Activated T-helper 1 cell treated with anti-CD3 and anti-CD28 coated beads, Interleukin-12 subunit alpha, Interleukin-12 subunit beta, Interleukin-2, Interleukin-4 antibody, amounts not matched to agents 30 ng/mL and 10 ng/mL and 1 ng/mL, durations not matched to agents 14 hours and 24 hours and 36 hours (primary cell): ENCODE data around the gene ANO2. TPM values are rescaled to one million over a fixed set of nuclear protein-coding genes. Genes with fewer than 3 reads are reported as not detected.

Source experiments
- DNase-seq: peaks from one replicate; pipeline ENCODE4 v3.0.0; 2021; ENCODE audit warnings: low spot score
- H3K27ac Mint-ChIP-seq: one replicate; pipeline ENCODE4 v1.8.0; 2021; ENCODE audit warnings: mild to moderate bottlenecking, mixed read lengths
- H3K27me3 Mint-ChIP-seq: one replicate; pipeline ENCODE4 v1.8.0; 2022; ENCODE audit warnings: mild to moderate bottlenecking, moderate library complexity, mixed read lengths; ENCODE audit not compliant: insufficient read depth
- H3K36me3 Mint-ChIP-seq: one replicate; pipeline ENCODE4 v1.8.0; 2021; ENCODE audit warnings: low read depth, mixed read lengths
- H3K4me1 Mint-ChIP-seq: one replicate; pipeline ENCODE4 v1.8.0; 2021; ENCODE audit warnings: low read depth, mixed read lengths
- H3K4me3 Mint-ChIP-seq: one replicate; pipeline ENCODE4 v1.8.0; 2021; ENCODE audit warnings: mild to moderate bottlenecking, moderate library complexity, mixed read lengths
- H3K9me3 Mint-ChIP-seq: one replicate; pipeline ENCODE4 v1.8.0; 2021; ENCODE audit warnings: mixed read lengths
- intact Hi-C: fragments of 100-400 bp; cut with micrococcal nuclease; formaldehyde crosslinking; loops from one replicate; pipeline ENCODE4 v1.15.1; 2024
- total RNA-seq: library from RNA; stranded (reverse); gene quantifications from 2 replicates; pipeline ENCODE4 v1.2.3, GENCODE V29; 2022

The ANO2 gene
- total RNA-seq, 1 donor from 2014 or later = not detected

DNA sequence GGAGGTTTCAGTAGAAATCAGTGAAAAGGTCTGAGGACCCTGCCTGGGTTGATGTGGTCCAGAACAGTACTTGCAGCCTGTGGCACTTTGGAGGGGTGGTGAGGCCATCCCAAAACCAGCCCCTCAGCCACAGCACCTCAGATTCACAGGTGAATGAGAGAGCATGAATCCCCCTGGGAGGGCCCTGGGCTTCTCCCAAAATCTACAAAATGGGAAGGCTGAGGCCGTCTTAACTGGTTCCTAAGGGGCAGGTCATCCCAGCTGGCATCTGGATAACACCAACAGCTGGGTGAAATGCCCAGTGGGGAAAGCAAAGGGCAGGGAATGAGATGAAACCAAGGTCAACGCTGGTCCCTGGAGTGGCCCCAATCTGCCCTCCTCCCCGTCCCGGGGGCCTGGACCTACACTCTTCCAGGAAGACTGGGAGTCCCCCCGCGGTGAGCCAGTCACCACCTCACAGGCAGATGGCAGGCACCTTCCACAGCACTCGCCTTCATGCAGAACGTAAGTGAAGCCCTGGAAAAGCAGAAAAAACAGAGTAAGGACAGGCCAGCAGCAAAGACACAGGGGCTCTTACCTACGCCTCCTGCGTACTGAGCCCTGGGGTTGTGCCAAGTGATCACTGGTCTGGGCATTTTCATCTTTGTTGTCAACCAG, 26.3 kb upstream of the ANO2 start:
- H3K4me3 Mint-ChIP-seq = no peak overlapping the region
- no peaks in the 10 kb centered on the region for H3K36me3 Mint-ChIP-seq
- H3K9me3 Mint-ChIP-seq = no peaks in the 10 kb centered on the region
- intact Hi-C loops = no loop called here
- no peak for DNase-seq
- no peaks in the 10 kb centered on the region for H3K4me1 Mint-ChIP-seq
- peaks cover 5% of the 10 kb centered on the region for H3K27me3 Mint-ChIP-seq
- H3K27ac Mint-ChIP-seq = no peak overlapping the region

DNA sequence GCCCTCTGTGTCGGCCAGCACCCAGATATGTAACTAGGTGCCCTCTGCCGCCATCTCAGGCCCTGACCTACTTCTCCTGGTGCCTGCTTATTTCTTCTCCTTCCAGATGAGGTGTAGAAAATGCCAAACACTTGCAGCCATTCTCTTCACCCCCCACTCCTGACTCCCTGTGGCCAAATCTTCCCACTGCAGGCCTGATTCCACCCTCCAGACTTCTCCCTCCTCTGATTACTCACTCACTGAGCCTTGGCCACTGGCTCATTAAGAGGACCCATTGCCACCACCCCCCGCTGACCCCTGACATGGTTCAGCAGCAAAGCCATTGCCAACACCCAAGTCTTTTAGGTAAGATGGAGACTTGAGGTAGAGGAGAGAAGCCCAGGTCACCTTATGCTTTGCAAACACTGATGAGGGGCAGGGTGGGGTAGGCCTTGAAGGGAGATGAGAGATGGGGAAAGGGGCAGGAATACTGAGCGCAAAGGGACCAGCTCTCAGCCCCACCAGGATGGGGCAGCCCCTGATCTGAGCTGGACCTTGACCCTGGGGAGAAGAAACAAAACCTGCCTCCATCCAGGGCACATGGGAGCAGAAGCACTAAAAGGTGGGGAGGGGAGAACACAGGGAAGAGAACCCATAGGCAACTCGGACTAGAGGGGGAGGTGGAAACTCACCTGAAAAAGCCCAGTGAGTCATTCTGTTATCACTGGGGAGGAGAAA, 25.1 kb upstream of the ANO2 start:
- H3K27me3 Mint-ChIP-seq = peaks cover 5% of the 10 kb centered on the region
- H3K4me1 Mint-ChIP-seq = no peaks in the 10 kb centered on the region
- H3K9me3 Mint-ChIP-seq = no peaks in the 10 kb centered on the region
- H3K36me3 Mint-ChIP-seq = no peaks in the 10 kb centered on the region
- H3K4me3 Mint-ChIP-seq = no peak overlapping the region
- H3K27ac Mint-ChIP-seq = no peak overlapping the region
- no peak for DNase-seq
- intact Hi-C loops = no loop called here

DNA sequence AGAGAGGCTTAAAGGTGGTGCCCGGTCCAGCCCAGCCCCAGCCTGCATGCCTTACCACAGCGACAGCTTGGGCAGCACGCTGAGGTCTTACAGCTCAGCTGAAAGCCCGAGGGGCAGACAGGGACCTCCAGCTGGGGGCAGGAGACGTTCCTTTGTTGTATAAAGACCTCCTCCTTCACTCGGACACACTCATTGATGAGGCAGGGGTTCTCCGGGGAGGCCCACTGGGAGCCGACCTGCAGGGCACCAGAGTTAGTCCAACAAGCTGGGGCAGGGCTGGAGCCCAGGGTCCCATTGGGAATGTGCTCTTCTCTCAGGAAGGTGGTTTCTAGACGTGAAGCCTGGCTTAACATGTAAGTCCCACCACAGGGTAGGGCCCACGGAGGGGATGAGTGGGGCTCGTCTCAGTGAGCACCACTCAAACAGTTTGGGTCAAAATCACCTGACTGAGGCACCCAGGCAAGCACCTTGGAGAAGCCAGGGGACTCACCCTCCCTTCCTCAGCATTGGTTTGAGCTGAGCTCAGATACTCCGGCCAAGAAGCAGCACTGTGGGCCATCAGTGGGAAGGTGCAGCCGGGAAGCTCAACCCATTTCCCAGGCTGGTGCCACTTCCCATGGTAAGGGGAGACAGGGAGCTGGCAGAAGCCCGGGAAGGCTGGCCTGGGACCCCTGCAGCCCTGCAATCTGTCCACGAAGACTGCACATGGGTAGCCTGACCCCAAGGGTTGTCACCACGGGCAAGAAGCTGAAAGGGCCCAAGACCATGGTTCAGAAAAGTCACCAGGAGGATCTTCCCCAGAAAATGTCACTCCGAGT, 24.3 kb upstream of the ANO2 start:
- intact Hi-C loops = no loop called here
- no peak overlapping the region for H3K27ac Mint-ChIP-seq
- no peaks in the 10 kb centered on the region for H3K9me3 Mint-ChIP-seq
- H3K4me3 Mint-ChIP-seq = no peak overlapping the region
- DNase-seq = no peak
- no peaks in the 10 kb centered on the region for H3K4me1 Mint-ChIP-seq
- no peaks in the 10 kb centered on the region for H3K36me3 Mint-ChIP-seq
- peaks cover 5% of the 10 kb centered on the region for H3K27me3 Mint-ChIP-seq

DNA sequence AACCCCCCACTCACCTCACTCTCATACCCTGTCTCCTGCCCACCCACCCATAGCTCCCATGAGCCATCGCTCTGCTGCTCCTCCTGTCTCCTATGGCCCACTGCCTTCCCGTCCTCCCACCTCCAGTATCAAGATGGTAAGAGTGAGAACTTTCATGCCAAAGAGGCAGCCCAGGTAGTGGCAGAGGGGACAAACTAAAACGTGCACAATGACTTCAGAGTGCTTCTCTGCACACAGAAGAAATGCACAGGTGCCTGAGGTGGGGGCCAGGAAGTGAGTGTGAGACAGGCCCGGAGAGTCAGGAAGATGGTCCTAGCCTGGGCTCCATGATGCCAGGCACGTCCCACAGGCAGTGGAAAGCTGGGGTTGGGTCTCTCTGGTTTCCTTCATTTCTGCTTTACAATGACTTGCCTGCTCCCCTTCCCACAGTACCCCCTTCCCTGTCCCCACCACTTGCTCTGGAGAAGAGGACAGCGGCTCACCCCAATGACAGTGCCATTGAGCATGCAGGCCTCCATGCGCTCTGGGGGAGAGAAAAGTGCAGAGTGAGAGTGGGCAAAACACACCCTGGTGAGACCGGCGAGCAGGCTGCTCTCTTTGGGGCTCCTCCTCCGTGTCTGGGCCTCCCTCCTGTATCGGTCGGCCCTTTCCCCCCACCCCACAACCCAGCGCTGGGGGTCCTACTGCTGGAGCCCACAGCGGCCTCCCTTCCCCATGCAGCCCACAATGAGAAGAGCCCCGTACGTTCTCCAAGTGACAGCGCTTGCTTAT, 22.8 kb upstream of the ANO2 start:
- intact Hi-C loops = no loop called here
- H3K4me1 Mint-ChIP-seq = no peaks in the 10 kb centered on the region
- peaks cover 5% of the 10 kb centered on the region for H3K27me3 Mint-ChIP-seq
- no peak overlapping the region for H3K27ac Mint-ChIP-seq
- DNase-seq = no peak
- H3K4me3 Mint-ChIP-seq = no peak overlapping the region
- H3K36me3 Mint-ChIP-seq = no peaks in the 10 kb centered on the region
- H3K9me3 Mint-ChIP-seq = no peaks in the 10 kb centered on the region

DNA sequence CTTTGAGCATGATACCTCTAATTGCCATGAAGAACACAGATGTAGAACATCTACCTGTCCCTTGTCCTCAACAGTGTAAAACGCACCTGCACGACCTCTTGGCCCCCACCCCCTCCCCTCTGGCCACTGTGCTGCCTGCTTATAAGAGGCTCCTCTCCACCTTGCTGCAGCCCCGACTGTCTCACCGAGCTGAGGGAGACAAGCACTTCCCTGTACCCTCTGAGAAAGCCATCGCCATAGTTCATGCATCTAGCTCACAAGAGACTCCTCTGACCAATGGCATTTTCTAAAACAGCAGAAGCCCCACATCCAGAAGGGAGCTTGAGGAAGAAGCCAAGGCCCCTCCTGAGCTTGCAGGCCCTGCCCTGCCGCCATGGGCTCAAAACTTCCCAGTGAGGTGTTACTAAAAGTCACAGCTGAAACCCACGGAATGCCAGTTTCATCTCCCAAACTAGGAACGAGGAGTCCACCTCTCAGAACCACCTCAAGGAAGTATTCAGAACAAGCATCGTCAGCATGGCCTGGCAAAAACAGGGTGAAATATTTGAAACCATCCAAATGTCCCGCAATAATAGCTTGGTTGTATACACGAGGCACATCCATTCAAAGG, 21.5 kb upstream of the ANO2 start:
- no peak for DNase-seq
- Mint-ChIP-seq H3K27me3 (peaks cover 1% of the 10 kb centered on the region), H3K9me3 (no peaks in the 10 kb centered on the region), H3K4me1 (no peaks in the 10 kb centered on the region), H3K4me3 (no peak overlapping the region), H3K36me3 (no peaks in the 10 kb centered on the region), H3K27ac (no peak overlapping the region)
- intact Hi-C loops = loop anchor here (1.0 kb wide), 2 partner anchors 74 to 319 kb away; no protein-coding TSS in a partner anchor

DNA sequence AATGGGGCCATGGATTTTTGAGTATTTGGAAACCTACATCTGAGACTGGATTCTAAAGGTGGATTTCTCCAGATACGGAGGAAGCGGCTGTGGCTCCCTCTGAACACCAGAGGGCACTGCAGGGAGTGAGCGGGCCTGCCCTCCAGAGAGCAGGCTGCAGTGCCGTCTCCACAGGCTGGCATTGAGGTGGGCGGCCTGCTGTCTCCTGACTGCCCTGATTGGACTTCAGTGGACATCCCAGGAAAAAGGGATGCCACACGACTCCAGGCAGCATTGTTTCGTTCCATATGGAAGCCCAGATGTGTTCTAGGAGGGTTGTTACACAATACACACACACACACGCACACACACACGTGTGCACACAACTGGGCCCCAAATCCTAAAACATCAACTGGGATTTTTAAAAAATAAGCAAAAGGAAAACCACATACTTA, 20.9 kb upstream of the ANO2 start:
- no peaks in the 10 kb centered on the region for H3K27me3 Mint-ChIP-seq
- H3K27ac Mint-ChIP-seq = no peak overlapping the region
- no peak overlapping the region for H3K4me3 Mint-ChIP-seq
- intact Hi-C loops = loop anchor here (1.0 kb wide), 2 partner anchors 74 to 319 kb away; no protein-coding TSS in a partner anchor
- H3K4me1 Mint-ChIP-seq = no peaks in the 10 kb centered on the region
- DNase-seq = peak; percentile 11
- no peaks in the 10 kb centered on the region for H3K36me3 Mint-ChIP-seq
- H3K9me3 Mint-ChIP-seq = no peaks in the 10 kb centered on the region

DNA sequence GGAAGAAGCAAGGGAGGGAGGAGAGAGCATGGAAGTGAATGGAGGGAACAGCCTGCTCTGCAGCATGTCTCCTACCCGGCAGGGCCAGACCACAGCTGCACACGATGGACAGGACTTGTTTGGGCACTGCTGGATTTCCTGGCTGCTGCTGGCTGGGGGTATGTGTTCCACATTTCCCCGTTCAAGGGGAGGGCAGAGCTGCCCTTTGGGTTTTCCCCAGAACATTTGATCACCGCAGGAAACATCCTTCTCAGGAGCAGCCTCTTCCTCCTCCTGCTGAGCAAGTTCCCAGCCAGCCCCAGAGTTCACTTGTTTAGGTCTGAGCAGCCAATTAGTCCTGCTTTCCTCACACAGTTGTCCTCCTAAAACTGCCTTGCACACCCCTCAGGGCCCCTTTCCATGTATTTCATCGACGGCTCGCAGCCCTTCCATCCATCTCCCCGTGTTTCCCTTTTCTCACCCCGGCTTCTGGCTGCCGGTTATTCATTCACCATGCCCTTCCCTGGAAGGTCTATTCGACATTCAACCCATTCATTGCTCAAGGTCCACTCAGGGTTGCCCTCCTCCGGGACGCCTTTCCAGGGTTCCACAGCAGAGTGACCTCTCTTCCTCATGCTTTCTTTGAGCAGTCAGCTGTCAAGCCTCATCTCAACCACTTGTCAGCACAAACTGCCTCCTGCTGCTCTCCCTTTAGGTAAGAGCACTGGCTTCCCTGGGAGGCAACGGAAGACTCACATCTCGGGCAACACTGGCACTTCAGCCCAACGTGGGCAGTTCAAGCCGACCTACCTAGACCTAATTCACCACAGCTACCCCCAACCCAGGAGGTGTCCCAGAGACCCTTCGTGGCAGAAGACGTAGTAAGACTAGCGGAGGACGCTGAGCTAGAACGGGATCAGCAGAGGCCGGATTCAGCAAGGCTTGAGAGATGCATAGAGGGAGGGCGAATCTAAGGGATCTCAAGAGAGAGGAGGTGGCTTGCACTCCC, 20.1 kb upstream of the ANO2 start:
- Mint-ChIP-seq H3K27me3 (no peaks in the 10 kb centered on the region), H3K4me3 (no peak overlapping the region), H3K27ac (no peak overlapping the region), H3K36me3 (no peaks in the 10 kb centered on the region), H3K9me3 (no peaks in the 10 kb centered on the region), H3K4me1 (no peaks in the 10 kb centered on the region)
- no peak for DNase-seq
- intact Hi-C loops = no loop called here

DNA sequence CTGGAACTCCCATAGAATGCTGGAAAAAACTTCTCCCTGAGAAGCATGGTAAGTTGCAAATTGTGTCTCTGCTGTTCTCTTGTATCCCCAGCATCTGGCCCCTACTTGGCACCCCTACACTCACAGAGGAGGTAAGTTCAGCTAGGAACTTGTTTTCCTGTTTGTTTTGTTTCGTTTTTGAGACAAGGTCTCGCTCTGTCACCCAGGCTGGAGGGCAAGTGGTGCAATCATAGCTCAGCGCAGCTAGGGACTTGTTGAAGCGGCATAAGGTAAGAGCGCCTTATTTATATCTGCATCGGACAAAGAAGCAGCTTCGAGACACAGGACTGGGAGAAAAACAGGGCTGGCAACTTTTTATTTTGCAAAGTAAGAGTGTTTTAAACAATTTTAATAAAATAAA, 18.5 kb upstream of the ANO2 start:
- Mint-ChIP-seq H3K4me3 (no peak overlapping the region), H3K4me1 (no peaks in the 10 kb centered on the region), H3K36me3 (no peaks in the 10 kb centered on the region), H3K9me3 (no peaks in the 10 kb centered on the region), H3K27ac (no peak overlapping the region), H3K27me3 (peaks cover 3% of the 10 kb centered on the region)
- intact Hi-C loops = no loop called here
- DNase-seq = no peak

DNA sequence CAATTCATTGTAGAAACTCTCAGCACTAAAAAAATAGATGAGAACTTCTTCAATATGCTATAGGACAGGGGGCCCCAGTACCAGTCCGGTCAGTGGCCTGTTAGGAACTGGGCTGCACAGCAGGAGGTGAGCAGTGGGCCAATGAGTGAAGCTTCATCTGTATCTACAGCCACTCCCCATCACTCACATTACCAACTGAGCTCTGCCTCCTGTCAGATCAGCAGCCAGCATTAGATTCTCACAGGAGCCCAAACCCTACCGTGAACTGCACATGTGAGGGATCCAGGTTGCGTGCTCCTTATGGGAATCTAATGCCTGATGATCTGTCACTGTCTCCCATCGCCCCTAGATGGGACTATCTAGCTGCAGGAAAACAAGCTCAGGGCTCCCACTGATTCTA, 15.7 kb upstream of the ANO2 start:
- Mint-ChIP-seq H3K36me3 (no peaks in the 10 kb centered on the region), H3K9me3 (no peaks in the 10 kb centered on the region), H3K4me1 (no peaks in the 10 kb centered on the region), H3K27me3 (peaks cover 5% of the 10 kb centered on the region), H3K4me3 (no peak overlapping the region), H3K27ac (no peak overlapping the region)
- DNase-seq = no peak
- intact Hi-C loops = no loop called here

DNA sequence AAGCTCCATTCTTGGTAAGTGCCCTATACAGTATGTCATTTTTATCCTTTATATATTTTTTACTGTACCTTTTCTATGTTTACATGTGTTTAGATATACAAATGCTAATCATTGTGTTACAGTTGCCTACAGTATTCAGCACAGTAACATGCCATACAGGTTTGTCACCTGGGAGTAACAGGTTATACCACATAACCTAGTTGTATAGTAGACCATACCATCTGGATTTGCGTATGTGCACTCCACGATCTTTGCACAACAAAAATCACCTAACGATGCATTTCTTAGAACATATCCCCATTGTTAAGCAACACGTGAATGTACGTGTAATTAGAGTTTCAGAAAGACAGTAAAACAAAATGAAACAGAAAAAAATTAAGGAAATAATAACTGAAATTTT, 11.9 kb upstream of the ANO2 start:
- Mint-ChIP-seq H3K4me3 (no peak overlapping the region), H3K27me3 (peaks cover 7% of the 10 kb centered on the region), H3K4me1 (no peaks in the 10 kb centered on the region), H3K36me3 (no peaks in the 10 kb centered on the region), H3K9me3 (no peaks in the 10 kb centered on the region), H3K27ac (no peak overlapping the region)
- DNase-seq = no peak
- intact Hi-C loops = no loop called here

DNA sequence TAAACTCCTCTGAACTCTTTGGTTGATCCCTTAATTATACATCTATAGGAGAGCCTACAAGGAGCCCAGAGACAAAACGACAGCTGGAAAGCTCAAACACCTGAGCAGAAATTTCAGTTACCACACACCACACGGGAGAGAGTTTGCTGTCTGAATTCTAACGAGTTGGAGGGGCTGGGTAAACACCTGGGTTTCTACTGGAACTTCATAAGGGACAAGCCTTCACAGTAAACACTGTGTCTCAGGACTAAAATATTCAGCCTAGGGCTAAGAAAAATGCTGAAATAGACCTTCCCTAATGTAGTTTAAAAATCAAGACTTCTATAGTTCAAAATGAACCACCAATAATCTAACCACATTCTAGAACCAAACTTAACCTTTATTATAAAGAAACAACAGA, 9.6 kb upstream of the ANO2 start:
- peaks cover 9% of the 10 kb centered on the region for H3K27me3 Mint-ChIP-seq

More for the DNA sequence above, 9.6 kb upstream of the ANO2 start:
- Mint-ChIP-seq H3K27ac (no peak overlapping the region), H3K4me3 (no peak overlapping the region), H3K9me3 (no peaks in the 10 kb centered on the region), H3K4me1 (no peaks in the 10 kb centered on the region), H3K36me3 (no peaks in the 10 kb centered on the region)
- intact Hi-C loops = no loop called here
- DNase-seq = no peak
